ENCODE results near the gene OSBPL2.

The OSBPL2 gene

DNA sequence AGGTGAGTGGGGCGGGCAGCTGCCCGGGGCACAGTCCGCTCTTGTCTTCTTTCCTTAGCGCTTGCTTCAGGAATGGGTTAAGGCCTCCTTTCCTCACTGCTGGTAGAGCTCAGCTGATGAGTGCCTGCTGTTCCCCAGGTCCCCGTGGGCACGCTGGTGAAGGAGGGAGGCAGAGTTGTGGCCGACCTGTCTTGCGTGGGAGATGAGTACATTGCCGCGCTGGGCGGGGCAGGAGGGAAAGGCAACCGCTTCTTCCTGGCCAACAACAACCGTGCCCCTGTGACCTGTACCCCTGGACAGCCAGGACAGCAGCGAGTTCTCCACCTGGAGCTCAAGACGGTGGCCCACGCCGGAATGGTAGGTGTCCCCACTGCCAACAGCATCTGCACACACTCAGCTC, 39.8 kb upstream of the OSBPL2 start:
- H3K27ac ChIP-seq (ENCODE audit: low read length), result no peak overlapping the region

DNA sequence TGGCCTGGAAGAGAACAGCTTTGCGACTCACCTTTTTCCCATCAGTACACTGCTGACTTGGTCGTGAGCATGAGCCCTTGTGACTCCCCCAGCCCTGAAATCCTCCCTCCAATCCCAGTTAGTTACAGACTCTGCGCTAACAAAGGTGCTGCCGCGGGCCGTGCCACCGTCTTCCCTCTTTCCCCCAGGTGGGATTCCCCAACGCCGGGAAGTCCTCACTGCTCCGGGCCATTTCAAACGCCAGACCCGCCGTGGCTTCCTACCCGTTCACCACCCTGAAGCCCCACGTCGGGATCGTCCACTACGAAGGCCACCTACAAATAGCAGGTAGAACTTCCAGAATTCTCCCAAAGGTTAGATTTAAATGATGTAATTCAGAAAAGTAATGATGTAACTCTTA, 39.4 kb upstream of the OSBPL2 start:
- no peak overlapping the region for H3K4me3 ChIP-seq (ENCODE audit: low read length in 2 of 2)
- H3K27ac ChIP-seq (ENCODE audit: low read length), result no peak overlapping the region
- H3K27me3 ChIP-seq (ENCODE audit: control insufficient read depth in 1 of 2, insufficient read depth in 2 of 2, low read length in 2 of 2), result no peaks in the 10 kb centered on the region
- H3K36me3 ChIP-seq (ENCODE audit: control insufficient read depth in 2 of 2, insufficient read depth in 2 of 2, low read length in 2 of 2), result peaks cover 42 to 47% of the 10 kb centered on the region in 2 donors
- no peaks in the 10 kb centered on the region for H3K9me3 ChIP-seq (ENCODE audit: control insufficient read depth in 2 of 2, low read length in 2 of 2)
- no peak overlapping the region for H3K9ac ChIP-seq (ENCODE audit: low read length in 2 of 2)
- no peaks in the 10 kb centered on the region for H3K4me1 ChIP-seq (ENCODE audit: control insufficient read depth, insufficient read depth, low read length)

More for the DNA sequence above, 39.8 kb upstream of the OSBPL2 start:
- Histone ChIP-seq H3K27me3 (ENCODE audit: control insufficient read depth in 1 of 2, insufficient read depth in 2 of 2, low read length in 2 of 2) (no peaks in the 10 kb centered on the region), H3K9ac (ENCODE audit: low read length in 2 of 2) (no peak overlapping the region), H3K4me3 (ENCODE audit: low read length in 2 of 2) (no peak overlapping the region), H3K36me3 (ENCODE audit: control insufficient read depth in 2 of 2, insufficient read depth in 2 of 2, low read length in 2 of 2) (peaks cover 44 to 49% of the 10 kb centered on the region in 2 donors), H3K9me3 (ENCODE audit: control insufficient read depth in 2 of 2, low read length in 2 of 2) (no peaks in the 10 kb centered on the region), H3K4me1 (ENCODE audit: control insufficient read depth, insufficient read depth, low read length) (no peaks in the 10 kb centered on the region)

GRCh38 chr20:62200491-62201172, 37.7 kb upstream of the OSBPL2 start:
- no peak overlapping the region for H3K4me3 ChIP-seq (ENCODE audit: low read length in 2 of 2)
- H3K27me3 ChIP-seq (ENCODE audit: control insufficient read depth in 1 of 2, insufficient read depth in 2 of 2, low read length in 2 of 2), result no peaks in the 10 kb centered on the region
- H3K36me3 ChIP-seq (ENCODE audit: control insufficient read depth in 2 of 2, insufficient read depth in 2 of 2, low read length in 2 of 2), result peaks cover 42% of the 10 kb centered on the region in 2 donors
- H3K9ac ChIP-seq (ENCODE audit: low read length in 2 of 2), result no peak overlapping the region
- H3K4me1 ChIP-seq (ENCODE audit: control insufficient read depth, insufficient read depth, low read length), result no peaks in the 10 kb centered on the region
- no peaks in the 10 kb centered on the region for H3K9me3 ChIP-seq (ENCODE audit: control insufficient read depth in 2 of 2, low read length in 2 of 2)
- H3K27ac ChIP-seq (ENCODE audit: low read length), result no peak overlapping the region

GRCh38 chr20:62201173-62202082, 36.9 kb upstream of the OSBPL2 start:
- Histone ChIP-seq H3K9ac (ENCODE audit: low read length in 2 of 2) (no peak overlapping the region), H3K27me3 (ENCODE audit: control insufficient read depth in 1 of 2, insufficient read depth in 2 of 2, low read length in 2 of 2) (no peaks in the 10 kb centered on the region), H3K27ac (ENCODE audit: low read length) (no peak overlapping the region), H3K4me3 (ENCODE audit: low read length in 2 of 2) (no peak overlapping the region), H3K9me3 (ENCODE audit: control insufficient read depth in 2 of 2, low read length in 2 of 2) (no peaks in the 10 kb centered on the region), H3K4me1 (ENCODE audit: control insufficient read depth, insufficient read depth, low read length) (no peaks in the 10 kb centered on the region), H3K36me3 (ENCODE audit: control insufficient read depth in 2 of 2, insufficient read depth in 2 of 2, low read length in 2 of 2) (peaks cover 40 to 42% of the 10 kb centered on the region in 2 donors)

- H3K27me3 ChIP-seq (ENCODE audit: control insufficient read depth in 1 of 2, insufficient read depth in 2 of 2, low read length in 2 of 2), result no peaks in the 10 kb centered on the region
- H3K27ac ChIP-seq (ENCODE audit: low read length), result no peak overlapping the region
- no peak overlapping the region for H3K9ac ChIP-seq (ENCODE audit: low read length in 2 of 2)
- H3K9me3 ChIP-seq (ENCODE audit: control insufficient read depth in 2 of 2, low read length in 2 of 2), result no peaks in the 10 kb centered on the region
- H3K4me3 ChIP-seq (ENCODE audit: low read length in 2 of 2), result no peak overlapping the region
- H3K36me3 ChIP-seq (ENCODE audit: control insufficient read depth in 2 of 2, insufficient read depth in 2 of 2, low read length in 2 of 2), result peaks cover 40 to 42% of the 10 kb centered on the region in 2 donors
- no peaks in the 10 kb centered on the region for H3K4me1 ChIP-seq (ENCODE audit: control insufficient read depth, insufficient read depth, low read length)
These were observed 36.3 kb upstream of the OSBPL2 start for GRCh38 chr20:62202083-62202395.

DNA sequence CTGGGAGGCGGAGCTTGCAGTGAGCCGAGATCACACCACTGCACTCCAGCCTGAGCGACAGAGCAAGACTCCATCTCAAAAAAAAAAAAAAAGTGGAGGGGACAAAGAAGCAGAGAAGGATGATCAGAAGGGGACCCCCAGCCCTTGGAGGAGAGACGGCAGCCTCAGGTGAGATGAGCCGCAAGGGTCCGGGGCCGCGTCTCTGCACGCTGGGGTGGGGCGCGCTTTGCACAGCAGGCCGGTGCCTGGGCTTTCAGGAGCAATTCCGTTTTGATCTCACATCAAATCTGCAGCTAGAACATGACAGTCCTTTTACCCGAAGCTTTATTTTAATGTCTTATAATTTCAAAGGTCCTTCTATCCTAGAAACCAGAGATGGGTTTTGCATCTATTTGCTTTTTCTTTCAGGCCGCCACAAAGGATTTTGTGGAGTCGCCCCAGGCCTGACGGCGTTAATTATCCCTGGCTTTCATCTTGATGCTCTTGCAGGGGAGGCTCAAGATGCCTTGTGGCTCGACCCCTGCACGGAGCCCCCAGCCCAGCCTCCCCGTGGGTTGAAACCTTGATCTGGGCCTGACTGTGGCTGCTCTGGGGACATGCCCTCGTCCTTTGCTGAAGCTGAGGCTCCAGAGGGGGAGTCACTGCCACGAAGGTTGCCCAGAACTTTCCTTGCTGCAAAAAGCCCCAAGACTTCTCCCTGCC, 35.5 kb upstream of the OSBPL2 start:
- Histone ChIP-seq H3K4me1 (ENCODE audit: control insufficient read depth, insufficient read depth, low read length) (no peaks in the 10 kb centered on the region), H3K27me3 (ENCODE audit: control insufficient read depth in 1 of 2, insufficient read depth in 2 of 2, low read length in 2 of 2) (no peaks in the 10 kb centered on the region), H3K36me3 (ENCODE audit: control insufficient read depth in 2 of 2, insufficient read depth in 2 of 2, low read length in 2 of 2) (peaks cover 36 to 37% of the 10 kb centered on the region in 2 donors), H3K9ac (ENCODE audit: low read length in 2 of 2) (no peak overlapping the region), H3K27ac (ENCODE audit: low read length) (no peak overlapping the region), H3K9me3 (ENCODE audit: control insufficient read depth in 2 of 2, low read length in 2 of 2) (no peaks in the 10 kb centered on the region), H3K4me3 (ENCODE audit: low read length in 2 of 2) (no peak overlapping the region)

DNA sequence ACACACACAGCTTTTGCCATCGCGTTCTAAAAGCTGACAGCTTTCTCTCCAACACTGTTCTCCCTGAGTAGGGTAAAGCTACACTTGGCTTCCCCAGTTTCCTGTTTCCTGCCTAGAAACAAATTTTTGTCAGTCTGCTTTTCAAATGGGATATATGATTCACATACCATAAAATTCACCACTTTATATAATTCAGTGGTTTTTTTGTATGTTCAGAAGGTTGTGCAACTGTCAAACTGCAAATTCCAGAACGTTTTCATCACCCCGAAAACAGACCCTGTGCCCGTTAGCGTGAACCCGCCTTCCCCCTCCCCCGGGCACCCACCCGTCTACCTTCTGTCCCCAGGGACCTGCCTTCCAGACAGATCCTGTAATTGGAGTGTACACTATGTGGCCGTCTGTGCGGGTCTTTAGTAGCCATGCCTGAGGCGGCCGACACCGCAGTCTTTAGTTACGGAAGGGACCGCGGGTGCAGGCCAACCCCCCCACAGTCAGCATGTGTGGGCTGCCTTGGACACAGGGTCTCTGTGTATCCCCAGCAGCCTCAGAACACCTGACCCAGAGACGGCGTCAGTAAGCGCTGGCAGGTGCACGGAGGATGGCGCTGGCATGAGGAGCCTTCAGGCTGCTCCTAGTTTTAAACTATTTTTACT, 34.8 kb upstream of the OSBPL2 start:
- H3K27me3 ChIP-seq (ENCODE audit: control insufficient read depth in 1 of 2, insufficient read depth in 2 of 2, low read length in 2 of 2), result no peaks in the 10 kb centered on the region
- H3K9me3 ChIP-seq (ENCODE audit: control insufficient read depth in 2 of 2, low read length in 2 of 2), result no peaks in the 10 kb centered on the region
- no peak overlapping the region for H3K27ac ChIP-seq (ENCODE audit: low read length)
- no peaks in the 10 kb centered on the region for H3K4me1 ChIP-seq (ENCODE audit: control insufficient read depth, insufficient read depth, low read length)
- H3K4me3 ChIP-seq (ENCODE audit: low read length in 2 of 2), result no peak overlapping the region
- no peak overlapping the region for H3K9ac ChIP-seq (ENCODE audit: low read length in 2 of 2)
- H3K36me3 ChIP-seq (ENCODE audit: control insufficient read depth in 2 of 2, insufficient read depth in 2 of 2, low read length in 2 of 2), result peaks cover 29 to 30% of the 10 kb centered on the region in 2 donors

- Histone ChIP-seq H3K9ac (ENCODE audit: low read length in 2 of 2) (no peak overlapping the region), H3K27me3 (ENCODE audit: control insufficient read depth in 1 of 2, insufficient read depth in 2 of 2, low read length in 2 of 2) (peaks cover 11 to 14% of the 10 kb centered on the region in 2 donors), H3K4me1 (ENCODE audit: control insufficient read depth, insufficient read depth, low read length) (no peaks in the 10 kb centered on the region), H3K9me3 (ENCODE audit: control insufficient read depth in 2 of 2, low read length in 2 of 2) (no peaks in the 10 kb centered on the region), H3K36me3 (ENCODE audit: control insufficient read depth in 2 of 2, insufficient read depth in 2 of 2, low read length in 2 of 2) (peaks cover 12 to 14% of the 10 kb centered on the region in 2 donors), H3K4me3 (ENCODE audit: low read length in 2 of 2) (no peak overlapping the region), H3K27ac (ENCODE audit: low read length) (no peak overlapping the region)
These were observed 32.5 kb upstream of the OSBPL2 start for GRCh38 chr20:62205618-62206387.

DNA sequence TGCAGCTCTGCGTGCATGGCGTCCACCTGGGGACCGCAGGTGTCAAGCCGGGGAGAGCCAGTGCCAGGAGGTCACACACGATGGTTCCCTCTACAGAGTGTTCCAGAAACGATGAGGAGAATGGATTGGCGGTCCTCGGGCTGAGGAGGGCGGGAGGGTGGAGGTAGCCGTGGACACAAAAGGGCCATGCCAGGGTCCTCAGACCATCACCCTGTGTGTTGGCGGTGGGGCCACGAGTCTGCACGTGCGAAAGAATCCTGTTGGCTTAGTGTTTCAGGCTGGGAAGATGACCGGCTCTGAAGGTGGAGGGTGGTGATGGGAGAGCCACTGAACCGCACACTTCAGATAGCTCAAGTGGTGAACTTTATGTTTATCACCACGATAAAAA, 31.9 kb upstream of the OSBPL2 start:
- no peak overlapping the region for H3K9ac ChIP-seq (ENCODE audit: low read length in 2 of 2)
- no peak overlapping the region for H3K4me3 ChIP-seq (ENCODE audit: low read length in 2 of 2)
- H3K27ac ChIP-seq (ENCODE audit: low read length), result no peak overlapping the region
- H3K9me3 ChIP-seq (ENCODE audit: control insufficient read depth in 2 of 2, low read length in 2 of 2), result no peaks in the 10 kb centered on the region
- H3K27me3 ChIP-seq (ENCODE audit: control insufficient read depth in 1 of 2, insufficient read depth in 2 of 2, low read length in 2 of 2), result peaks cover 17 to 20% of the 10 kb centered on the region in 2 donors
- H3K36me3 ChIP-seq (ENCODE audit: control insufficient read depth in 2 of 2, insufficient read depth in 2 of 2, low read length in 2 of 2), result peaks cover 8 to 9% of the 10 kb centered on the region in 2 donors
- no peaks in the 10 kb centered on the region for H3K4me1 ChIP-seq (ENCODE audit: control insufficient read depth, insufficient read depth, low read length)

Data from stomach smooth muscle (tissue), 2 donors.